ENCODE results near the gene LGMN.

The LGMN gene

GRCh38 chr14:92675976-92676375 is 72.5 kb downstream of the LGMN start:
- DNase-seq (ENCODE audit: low spot score) = no peak

GRCh38 chr14:92675421-92675820 is 73.0 kb downstream of the LGMN start:
- DNase-seq (ENCODE audit: low spot score) = no peak

- DNase-seq (ENCODE audit: low spot score) = no peak
These were observed 74.8 kb downstream of the LGMN start for GRCh38 chr14:92673601-92674150.

GRCh38 chr14:92670643-92671366 is 77.6 kb downstream of the LGMN start:
- no peak for DNase-seq (ENCODE audit: low spot score)

- DNase-seq (ENCODE audit: low spot score) = no peak
These were observed 78.3 kb downstream of the LGMN start for GRCh38 chr14:92670160-92670559.

GRCh38 chr14:92668276-92668973 is 80.0 kb downstream of the LGMN start:
- DNase-seq (ENCODE audit: low spot score) = no peak

- DNase-seq (ENCODE audit: low spot score) = no peak
These were observed 82.2 kb downstream of the LGMN start for GRCh38 chr14:92666251-92666650.

- no peak for DNase-seq (ENCODE audit: low spot score)
These were observed 82.7 kb downstream of the LGMN start for GRCh38 chr14:92665661-92666110.

GRCh38 chr14:92663049-92663448 is 85.4 kb downstream of the LGMN start:
- no peak for DNase-seq (ENCODE audit: low spot score)

- DNase-seq (ENCODE audit: low spot score) = no peak
These were observed 87.9 kb downstream of the LGMN start for GRCh38 chr14:92660571-92660970.

GRCh38 chr14:92659765-92660561 is 88.5 kb downstream of the LGMN start:
- DNase-seq (ENCODE audit: low spot score) = no peak

- no peak for DNase-seq (ENCODE audit: low spot score)
These were observed 89.7 kb downstream of the LGMN start for GRCh38 chr14:92658684-92659083.

GRCh38 chr14:92658160-92658559 is 90.3 kb downstream of the LGMN start:
- DNase-seq (ENCODE audit: low spot score) = no peak

GRCh38 chr14:92657457-92658142 is 90.8 kb downstream of the LGMN start:
- DNase-seq (ENCODE audit: low spot score) = no peak

GRCh38 chr14:92656306-92657081 is 91.9 kb downstream of the LGMN start:
- no peak for DNase-seq (ENCODE audit: low spot score)

- no peak for DNase-seq (ENCODE audit: low spot score)
These were observed 92.8 kb downstream of the LGMN start for GRCh38 chr14:92655419-92656201.

GRCh38 chr14:92654239-92654901 is 94.1 kb downstream of the LGMN start:
- DNase-seq (ENCODE audit: low spot score) = no peak

Data from CD4-positive, alpha-beta T cell treated with Interleukin-6 at 100 ng/mL for 8 hours (primary cell).